Panc1 (cell line): Measurements from ENCODE around the gene CRADD. TPM values are rescaled to one million over a fixed set of nuclear protein-coding genes. Genes with fewer than 3 reads are reported as not detected.

Experiments used
- ATAC-seq: fragments of 200-7000 bp; cut with Tn5 transposase; 2 replicates; pipeline ENCODE4 v1.9.1; 2020; ENCODE audit warnings: mild to moderate bottlenecking, moderate library complexity
- BruUV-seq: library from RNA; stranded (reverse); fragments of 400-500 nt; replicated peaks from 2 replicates; lab custom pipeline; 2021; lab: Mats Ljungman, UMichigan
- CTCF ChIA-PET: fragments of 300-600 bp; sonication (Branson Sonifier 250); formaldehyde crosslinking; loops from one replicate; lab custom pipeline; 2022; ENCODE audit warnings: antibody characterized with exemption; lab: Charles Lee
- POLR2A ChIA-PET: fragments of 300-600 bp; sonication (Branson Sonifier 250); formaldehyde crosslinking; loops from one replicate; lab custom pipeline; 2022; ENCODE audit warnings: antibody characterized with exemption; lab: Charles Lee
- DNase-seq: peaks from one replicate; pipeline ENCODE4 v3.0.0-alpha.2; 2010; ENCODE audit warnings: low read depth, low spot score
- H3K27ac ChIP-seq: 2 replicates; pipeline ENCODE4 v1.5.1; 2011; ENCODE audit warnings: mild to moderate bottlenecking, low read length, inconsistent platforms
- H3K27me3 ChIP-seq: fragments of 200-500 bp; sonication (Bioruptor generic); 2 replicates; pipeline ENCODE4 v1.6.0; 2014; ENCODE audit warnings: low read length, inconsistent platforms; ENCODE audit not compliant: control insufficient read depth, insufficient read depth
- H3K36me3 ChIP-seq: fragments of 200-500 bp; sonication (Bioruptor generic); 2 replicates; pipeline ENCODE4 v1.5.1; 2014; ENCODE audit warnings: inconsistent platforms, mild to moderate bottlenecking, low read length, moderate library complexity; ENCODE audit not compliant: control insufficient read depth, insufficient read depth
- H3K4me1 ChIP-seq: 2 replicates; pipeline ENCODE4 v1.5.1; 2011; ENCODE audit warnings: inconsistent platforms, mild to moderate bottlenecking, low read length, moderate library complexity; ENCODE audit not compliant: control insufficient read depth, insufficient read depth
- H3K4me3 ChIP-seq, 2 experiments: 2 replicates each; pipeline ENCODE4 v1.5.1; 2011 to 2012; ENCODE audit warnings: low read depth in 2 of 2, low read length in 2 of 2, mild to moderate bottlenecking in 2 of 2, inconsistent platforms in 1 of 2, moderate library complexity in 1 of 2
- H3K9me3 ChIP-seq: fragments of 200-500 bp; sonication (Bioruptor generic); 2 replicates; pipeline ENCODE4 v1.5.1; 2014; ENCODE audit warnings: low read depth, mild to moderate bottlenecking, inconsistent platforms, low read length, moderate library complexity; ENCODE audit not compliant: control insufficient read depth, insufficient read depth
- POLR2AphosphoS5 ChIP-seq: IDR thresholded peaks from 2 replicates; pipeline ENCODE4 v1.6.1; 2012; ENCODE audit warnings: mild to moderate bottlenecking, low read depth, low read length, moderate library complexity
- SIN3A ChIP-seq: IDR thresholded peaks from 2 replicates; pipeline ENCODE4 v1.6.1; 2012; ENCODE audit warnings: low read depth, mild to moderate bottlenecking, low read length, moderate library complexity, borderline replicate concordance; ENCODE audit not compliant: insufficient read depth
- TCF7L2 ChIP-seq: IDR thresholded peaks from 2 replicates; pipeline ENCODE4 v1.6.1; 2011; ENCODE audit warnings: mild to moderate bottlenecking, low read depth, low read length, inconsistent platforms
- in situ Hi-C: cut with HindIII; loops from 2 replicates; pipeline ENCODE4 v1.10.0; 2016; ENCODE audit warnings: low sequenced_read_pairs, low pct_unique_long_range_greater_than_20kb
- intact Hi-C: fragments of 100-400 bp; cut with micrococcal nuclease; formaldehyde crosslinking; loops from one replicate; pipeline ENCODE4 v1.10.0; 2022; ENCODE audit not compliant: unreplicated experiment
- total RNA-seq: library from RNA; stranded (reverse); gene quantifications from one replicate; pipeline ENCODE4 v1.2.1, GENCODE V29; 2021; ENCODE audit not compliant: unreplicated experiment
- TF ChIP-seq, protein P1 (sequence below): fragments of 450-650 bp; IDR thresholded peaks from 2 replicates; pipeline ENCODE4 v1.5.1; 2017; ENCODE audit warnings: mild to moderate bottlenecking
- TF ChIP-seq, protein P2 (sequence below), 2 experiments: IDR thresholded peaks; 2 replicates each; pipeline ENCODE4 v1.6.1; 2011 to 2012; ENCODE audit warnings: low read depth in 2 of 2, control low read depth in 1 of 2, low read length in 1 of 2, mild to moderate bottlenecking in 1 of 2, moderate library complexity in 1 of 2; ENCODE audit not compliant: insufficient read depth in 1 of 2

Gene CRADD
- total RNA-seq, 1 experiment from 2014 or later: 7.0 TPM

DNA sequence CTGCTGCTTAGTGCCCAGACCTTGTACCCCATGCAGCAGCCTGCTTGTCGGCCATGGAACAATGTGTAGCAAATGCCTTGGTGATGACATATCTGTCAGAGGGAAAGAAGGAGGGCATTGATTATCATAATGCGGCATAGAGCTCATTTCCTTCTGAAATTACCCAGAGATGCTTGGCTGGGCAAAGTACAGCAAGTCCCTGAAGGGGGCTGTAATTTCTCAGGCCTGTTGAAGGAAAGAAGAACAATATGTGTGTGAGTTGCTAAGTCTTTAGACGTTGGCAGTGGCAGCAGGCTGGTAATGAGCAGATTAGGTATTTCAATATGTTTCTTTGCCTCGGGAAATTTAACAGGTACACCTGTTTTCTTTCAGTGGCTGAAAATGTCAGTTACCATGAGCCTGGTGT, 128.6 kb downstream of the CRADD start:
- H3K4me1 ChIP-seq: no peaks in the 10 kb centered on the region
- DNase-seq: no peak
- no peaks in the 10 kb centered on the region for H3K27me3 ChIP-seq
- intact Hi-C loops: no loop called here
- ATAC-seq: no peak
- CTCF ChIA-PET: no interaction called here
- H3K4me3 ChIP-seq: no peak overlapping the region
- TF ChIP-seq, protein P1, sequence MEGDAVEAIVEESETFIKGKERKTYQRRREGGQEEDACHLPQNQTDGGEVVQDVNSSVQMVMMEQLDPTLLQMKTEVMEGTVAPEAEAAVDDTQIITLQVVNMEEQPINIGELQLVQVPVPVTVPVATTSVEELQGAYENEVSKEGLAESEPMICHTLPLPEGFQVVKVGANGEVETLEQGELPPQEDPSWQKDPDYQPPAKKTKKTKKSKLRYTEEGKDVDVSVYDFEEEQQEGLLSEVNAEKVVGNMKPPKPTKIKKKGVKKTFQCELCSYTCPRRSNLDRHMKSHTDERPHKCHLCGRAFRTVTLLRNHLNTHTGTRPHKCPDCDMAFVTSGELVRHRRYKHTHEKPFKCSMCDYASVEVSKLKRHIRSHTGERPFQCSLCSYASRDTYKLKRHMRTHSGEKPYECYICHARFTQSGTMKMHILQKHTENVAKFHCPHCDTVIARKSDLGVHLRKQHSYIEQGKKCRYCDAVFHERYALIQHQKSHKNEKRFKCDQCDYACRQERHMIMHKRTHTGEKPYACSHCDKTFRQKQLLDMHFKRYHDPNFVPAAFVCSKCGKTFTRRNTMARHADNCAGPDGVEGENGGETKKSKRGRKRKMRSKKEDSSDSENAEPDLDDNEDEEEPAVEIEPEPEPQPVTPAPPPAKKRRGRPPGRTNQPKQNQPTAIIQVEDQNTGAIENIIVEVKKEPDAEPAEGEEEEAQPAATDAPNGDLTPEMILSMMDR: no peak
- TF ChIP-seq TCF7L2 (no peak), SIN3A (no peak), POLR2AphosphoS5 (no peak)
- TF ChIP-seq, protein P2, sequence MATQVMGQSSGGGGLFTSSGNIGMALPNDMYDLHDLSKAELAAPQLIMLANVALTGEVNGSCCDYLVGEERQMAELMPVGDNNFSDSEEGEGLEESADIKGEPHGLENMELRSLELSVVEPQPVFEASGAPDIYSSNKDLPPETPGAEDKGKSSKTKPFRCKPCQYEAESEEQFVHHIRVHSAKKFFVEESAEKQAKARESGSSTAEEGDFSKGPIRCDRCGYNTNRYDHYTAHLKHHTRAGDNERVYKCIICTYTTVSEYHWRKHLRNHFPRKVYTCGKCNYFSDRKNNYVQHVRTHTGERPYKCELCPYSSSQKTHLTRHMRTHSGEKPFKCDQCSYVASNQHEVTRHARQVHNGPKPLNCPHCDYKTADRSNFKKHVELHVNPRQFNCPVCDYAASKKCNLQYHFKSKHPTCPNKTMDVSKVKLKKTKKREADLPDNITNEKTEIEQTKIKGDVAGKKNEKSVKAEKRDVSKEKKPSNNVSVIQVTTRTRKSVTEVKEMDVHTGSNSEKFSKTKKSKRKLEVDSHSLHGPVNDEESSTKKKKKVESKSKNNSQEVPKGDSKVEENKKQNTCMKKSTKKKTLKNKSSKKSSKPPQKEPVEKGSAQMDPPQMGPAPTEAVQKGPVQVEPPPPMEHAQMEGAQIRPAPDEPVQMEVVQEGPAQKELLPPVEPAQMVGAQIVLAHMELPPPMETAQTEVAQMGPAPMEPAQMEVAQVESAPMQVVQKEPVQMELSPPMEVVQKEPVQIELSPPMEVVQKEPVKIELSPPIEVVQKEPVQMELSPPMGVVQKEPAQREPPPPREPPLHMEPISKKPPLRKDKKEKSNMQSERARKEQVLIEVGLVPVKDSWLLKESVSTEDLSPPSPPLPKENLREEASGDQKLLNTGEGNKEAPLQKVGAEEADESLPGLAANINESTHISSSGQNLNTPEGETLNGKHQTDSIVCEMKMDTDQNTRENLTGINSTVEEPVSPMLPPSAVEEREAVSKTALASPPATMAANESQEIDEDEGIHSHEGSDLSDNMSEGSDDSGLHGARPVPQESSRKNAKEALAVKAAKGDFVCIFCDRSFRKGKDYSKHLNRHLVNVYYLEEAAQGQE (IDR thresholded peaks at IDR 0.05; ENCODE audit: insufficient read depth in 1 of 2, low read depth in 2 of 2, low read length in 1 of 2): no peak
- H3K36me3 ChIP-seq: no peaks in the 10 kb centered on the region
- in situ Hi-C loops: no loop called here
- no TSS peak for BruUV-seq
- H3K27ac ChIP-seq: no peak overlapping the region
- POLR2A ChIA-PET: no interaction called here
- H3K9me3 ChIP-seq: no peaks in the 10 kb centered on the region

DNA sequence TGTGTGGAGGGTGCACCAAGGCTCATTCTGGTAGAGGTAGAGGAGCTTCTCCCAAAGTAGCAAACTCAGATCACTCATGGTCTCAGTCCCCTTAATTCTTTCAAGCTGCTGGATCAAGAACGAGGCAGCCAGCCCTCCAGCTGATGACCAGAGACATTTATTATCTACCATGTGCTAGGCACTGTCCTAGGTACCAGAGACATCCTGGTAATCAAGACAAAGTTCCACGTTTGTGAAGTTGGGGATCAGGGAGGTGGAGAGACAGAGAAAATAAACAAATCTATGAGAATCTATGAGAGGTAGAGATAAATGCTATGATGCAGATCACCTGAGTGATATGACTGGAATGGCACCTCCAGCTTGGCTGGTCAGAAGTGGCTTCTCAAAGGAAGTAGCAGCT, 130.2 kb downstream of the CRADD start:
- ChIA-PET CTCF (no interaction called here), POLR2A (interaction anchor here (0.8 kb wide), 1 partner anchor 8 kb away, joined by 7 read pairs; no protein-coding TSS in a partner anchor)
- intact Hi-C loops: no loop called here

More for the DNA sequence above, 130.2 kb downstream of the CRADD start:
- no peak for TF ChIP-seq SIN3A
- TF ChIP-seq TCF7L2: no peak
- TF ChIP-seq, protein P2 (IDR thresholded peaks at IDR 0.05; ENCODE audit: insufficient read depth in 1 of 2, low read depth in 2 of 2, low read length in 1 of 2): 0 out of 4 replicates have a peak, but pooled peaks of 1 of the 2 experiments have one; percentile 31
- no TSS peak for BruUV-seq
- in situ Hi-C loops: no loop called here
- Histone ChIP-seq H3K4me1 (no peaks in the 10 kb centered on the region), H3K36me3 (no peaks in the 10 kb centered on the region), H3K27me3 (no peaks in the 10 kb centered on the region), H3K4me3 (no peak overlapping the region), H3K9me3 (no peaks in the 10 kb centered on the region), H3K27ac (no peak overlapping the region)
- ATAC-seq: no peak
- DNase-seq: no peak
